Trophoblast cell (in vitro differentiated cells and primary cell): ENCODE measurements around the gene TXNL4A.
A peak's percentile ranks its signal among the peaks of the same experiment; 100 is the strongest.

ENCODE experiments used
- DNase-seq, 2 donors: peaks; one replicate each; pipeline ENCODE4 v3.0.0-alpha.2; 2016
- H2AFZ ChIP-seq: 2 replicates; pipeline ENCODE4 v1.6.1; 2013; ENCODE audit warnings: low read length, moderate library complexity, mild to moderate bottlenecking; ENCODE audit not compliant: insufficient read depth, poor library complexity
- H2AK5ac ChIP-seq: 2 replicates; pipeline ENCODE4 v1.6.1; 2013; ENCODE audit warnings: mild to moderate bottlenecking, low read length
- H2BK120ac ChIP-seq: 2 replicates; pipeline ENCODE4 v1.6.1; 2013; ENCODE audit warnings: low read length, mild to moderate bottlenecking, moderate library complexity; ENCODE audit not compliant: insufficient read depth, poor library complexity
- H2BK12ac ChIP-seq: 2 replicates; pipeline ENCODE4 v1.6.1; 2013; ENCODE audit warnings: mild to moderate bottlenecking, low read length, moderate library complexity
- H2BK5ac ChIP-seq: 2 replicates; pipeline ENCODE4 v1.6.1; 2013; ENCODE audit warnings: low read length, low read depth, moderate library complexity, mild to moderate bottlenecking; ENCODE audit not compliant: poor library complexity
- H3K14ac ChIP-seq: 2 replicates; pipeline ENCODE4 v1.6.1; 2013; ENCODE audit warnings: mild to moderate bottlenecking, low read length
- H3K18ac ChIP-seq: 2 replicates; pipeline ENCODE4 v1.6.1; 2013; ENCODE audit warnings: mild to moderate bottlenecking, low read length
- H3K23ac ChIP-seq: 2 replicates; pipeline ENCODE4 v1.6.1; 2013; ENCODE audit warnings: low read length
- H3K27ac ChIP-seq: 2 replicates; pipeline ENCODE4 v1.5.1; 2013; ENCODE audit warnings: low read depth, mild to moderate bottlenecking, inconsistent platforms, low read length, moderate library complexity
- H3K27me3 ChIP-seq: 2 replicates; pipeline ENCODE4 v1.6.1; 2013; ENCODE audit warnings: inconsistent platforms, mild to moderate bottlenecking, low read length, moderate library complexity; ENCODE audit not compliant: insufficient read depth
- H3K36me3 ChIP-seq, 2 experiments: 1 replicate in 1 of 2; 2 replicates in 1 of 2; pipeline ENCODE4 v1.6.1; 2013; ENCODE audit warnings: low read length in 2 of 2, mild to moderate bottlenecking in 2 of 2, moderate library complexity in 1 of 2; ENCODE audit not compliant: insufficient read depth in 2 of 2, control insufficient read depth in 1 of 2
- H3K4ac ChIP-seq: 2 replicates; pipeline ENCODE4 v1.6.1; 2013; ENCODE audit warnings: low read depth, mild to moderate bottlenecking, low read length, moderate library complexity
- H3K4me1 ChIP-seq, 2 experiments: 1 replicate in 1 of 2; 2 replicates in 1 of 2; pipeline ENCODE4 v1.6.1; 2013; ENCODE audit warnings: low read length in 2 of 2, mild to moderate bottlenecking in 2 of 2, moderate library complexity in 1 of 2; ENCODE audit not compliant: insufficient read depth in 2 of 2, control insufficient read depth in 1 of 2
- H3K4me2 ChIP-seq: 2 replicates; pipeline ENCODE4 v1.6.1; 2013; ENCODE audit warnings: inconsistent platforms, mild to moderate bottlenecking, low read length, moderate library complexity
- H3K4me3 ChIP-seq: 2 replicates; pipeline ENCODE4 v1.5.1; 2013; ENCODE audit warnings: mild to moderate bottlenecking, low read depth, low read length, inconsistent platforms
- H3K79me1 ChIP-seq: one replicate; pipeline ENCODE4 v1.6.1; 2013; ENCODE audit warnings: low read length
- H3K79me2 ChIP-seq: 2 replicates; pipeline ENCODE4 v1.6.1; 2013; ENCODE audit warnings: low read length, mild to moderate bottlenecking; ENCODE audit not compliant: control insufficient read depth, insufficient read depth, poor library complexity
- H3K9ac ChIP-seq: 2 replicates; pipeline ENCODE4 v1.6.1; 2013; ENCODE audit warnings: mild to moderate bottlenecking, low read length
- H3K9me3 ChIP-seq: 2 replicates; pipeline ENCODE4 v1.6.1; 2013; ENCODE audit warnings: low read depth, mild to moderate bottlenecking, control low read depth, inconsistent platforms, low read length; ENCODE audit not compliant: insufficient read depth
- H4K12ac ChIP-seq: 2 replicates; pipeline ENCODE4 v1.6.1; 2013; ENCODE audit warnings: low read depth, mild to moderate bottlenecking, low read length, moderate library complexity
- H4K8ac ChIP-seq: 2 replicates; pipeline ENCODE4 v1.6.1; 2013; ENCODE audit warnings: low read depth, mild to moderate bottlenecking, low read length, moderate library complexity
- H4K91ac ChIP-seq: one replicate; pipeline ENCODE4 v1.6.1; 2013; ENCODE audit warnings: low read depth, mild to moderate bottlenecking, low read length, moderate library complexity
- WGBS: extraction: QIAGEN DNeasy Blood & Tissue Kit; methylation state at CpG from one replicate; pipeline ENCODE4 v1.1.7; 2013; ENCODE audit warnings: missing lambda C conversion rate; ENCODE audit not compliant: insufficient read length, insufficient coverage; ENCODE audit errors: extremely low coverage; 5-methylcytosine and 5-hydroxymethylcytosine counted together

Gene TXNL4A

DNA sequence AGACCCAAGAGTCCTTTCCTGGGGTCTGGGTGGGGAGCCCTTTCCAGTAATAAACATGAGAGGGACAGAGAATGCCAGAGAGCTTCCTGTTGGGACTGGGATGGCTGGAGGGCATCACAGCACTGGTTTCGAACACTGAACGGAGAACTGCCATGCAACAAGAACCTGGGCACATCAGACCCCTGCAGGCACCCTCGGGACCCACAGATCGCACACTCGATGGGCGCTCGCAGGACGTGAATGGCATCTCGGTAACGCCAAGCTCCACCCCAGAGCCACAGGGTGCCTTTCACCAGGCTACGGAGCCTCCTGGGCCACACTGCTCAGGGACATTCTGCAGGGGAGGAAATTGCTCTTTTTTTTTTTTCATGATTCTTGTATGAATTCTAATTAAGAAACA is 62.1 kb downstream of the TXNL4A start:
- WGBS: no CpG with 5 or more reads among the region's 11 CpGs
- Histone ChIP-seq H3K27ac (no peak overlapping the region), H3K4me2 (no peak overlapping the region), H3K9ac (no peak overlapping the region), H2BK12ac (no peak overlapping the region), H4K8ac (peak overlapping the region; percentile 7), H3K23ac (no peak overlapping the region), H3K79me2 (no peaks in the 10 kb centered on the region), H4K12ac (no peak overlapping the region), H3K4me1 (peaks cover 0 to 2% of the 10 kb centered on the region in 2 experiments), H2AFZ (no peak overlapping the region), H3K27me3 (no peaks in the 10 kb centered on the region), H2BK120ac (no peak overlapping the region), H3K14ac (no peak overlapping the region), H2AK5ac (no peak overlapping the region), H2BK5ac (no peak overlapping the region), H4K91ac (no peak overlapping the region), H3K9me3 (peaks cover 7% of the 10 kb centered on the region), H3K36me3 (peaks cover 5 to 15% of the 10 kb centered on the region in 2 experiments), H3K79me1 (no peaks in the 10 kb centered on the region), H3K4ac (no peak overlapping the region), H3K18ac (no peak overlapping the region), H3K4me3 (no peak overlapping the region)
- DNase-seq: no peak

DNA sequence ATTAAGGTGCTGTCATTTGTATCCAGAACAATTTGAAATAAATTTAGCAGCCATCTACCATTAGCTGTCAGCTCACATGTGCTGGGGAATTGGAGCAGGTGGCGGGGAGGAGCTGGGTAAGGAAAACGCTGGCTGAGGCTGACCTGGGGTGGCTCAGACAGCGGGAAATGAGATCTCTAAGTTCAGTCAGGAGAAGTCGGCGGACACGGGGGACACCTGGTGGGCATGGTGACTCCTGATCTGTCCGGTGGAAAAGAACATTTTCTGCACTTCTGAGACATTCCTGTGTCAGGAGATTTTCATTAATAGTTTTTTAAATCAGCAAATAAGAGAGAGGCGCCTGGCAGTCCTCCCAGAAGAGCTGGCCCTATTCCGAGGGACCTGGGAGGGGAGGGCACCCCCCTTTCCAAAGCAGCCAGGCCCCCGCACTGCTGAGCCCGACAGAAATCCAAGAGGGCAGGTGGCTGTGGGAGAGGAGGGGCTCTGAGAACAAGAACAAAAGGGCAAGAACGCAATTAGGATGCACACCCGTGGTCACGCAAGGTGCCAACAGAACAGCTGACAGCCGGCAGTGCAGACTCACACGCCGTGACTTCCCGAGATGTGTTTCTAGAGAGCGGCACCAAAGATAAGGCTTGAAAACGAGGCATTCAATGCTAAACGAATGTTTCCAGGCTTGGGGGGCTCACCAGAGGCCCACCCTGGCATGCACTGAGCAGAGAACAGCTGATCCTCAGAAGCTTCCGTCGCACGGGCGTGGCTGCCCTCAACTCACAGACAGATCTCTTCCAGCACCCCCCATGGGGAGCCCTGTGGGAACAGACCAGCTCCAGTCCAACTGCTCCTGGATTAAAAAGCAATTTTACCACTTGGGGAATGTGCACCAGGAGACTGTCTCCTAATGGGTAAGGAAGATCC is 63.3 kb downstream of the TXNL4A start:
- Histone ChIP-seq H3K4me3 (no peak overlapping the region), H3K4me1 (peaks cover 0 to 2% of the 10 kb centered on the region in 2 experiments), H3K4me2 (no peak overlapping the region), H3K9me3 (peaks cover 8% of the 10 kb centered on the region), H3K27me3 (no peaks in the 10 kb centered on the region), H4K12ac (no peak overlapping the region), H3K9ac (no peak overlapping the region), H2BK5ac (no peak overlapping the region), H3K79me2 (no peaks in the 10 kb centered on the region), H4K91ac (no peak overlapping the region), H3K36me3 (peaks cover 5 to 15% of the 10 kb centered on the region in 2 experiments), H3K4ac (no peak overlapping the region), H2AFZ (no peak overlapping the region), H4K8ac (no peak overlapping the region), H2BK12ac (no peak overlapping the region), H2BK120ac (no peak overlapping the region), H2AK5ac (no peak overlapping the region), H3K79me1 (no peaks in the 10 kb centered on the region), H3K14ac (no peak overlapping the region), H3K27ac (no peak overlapping the region), H3K23ac (no peak overlapping the region), H3K18ac (no peak overlapping the region)
- DNase-seq: no peak
- WGBS: no CpG with 5 or more reads among the region's 25 CpGs

- Histone ChIP-seq H3K23ac (no peak overlapping the region), H3K9me3 (peaks cover 11% of the 10 kb centered on the region), H4K8ac (no peak overlapping the region), H2BK12ac (no peak overlapping the region), H3K27ac (no peak overlapping the region), H4K91ac (no peak overlapping the region), H3K27me3 (no peaks in the 10 kb centered on the region), H3K4me3 (no peak overlapping the region), H2BK120ac (no peak overlapping the region), H3K9ac (no peak overlapping the region), H3K4me1 (peaks cover 0 to 2% of the 10 kb centered on the region in 2 experiments), H2AK5ac (no peak overlapping the region), H3K4me2 (no peak overlapping the region), H3K79me2 (no peaks in the 10 kb centered on the region), H2BK5ac (no peak overlapping the region), H3K79me1 (no peaks in the 10 kb centered on the region), H4K12ac (no peak overlapping the region), H2AFZ (no peak overlapping the region), H3K18ac (peak overlapping the region; percentile 51), H3K14ac (no peak overlapping the region), H3K36me3 (peaks cover 8 to 17% of the 10 kb centered on the region in 2 experiments), H3K4ac (no peak overlapping the region)
- WGBS: no CpG with 5 or more reads among the region's 26 CpGs
- DNase-seq: no peak
Measured at GRCh38 chr18:79923896-79924585, 64.3 kb downstream of the TXNL4A start.

DNA sequence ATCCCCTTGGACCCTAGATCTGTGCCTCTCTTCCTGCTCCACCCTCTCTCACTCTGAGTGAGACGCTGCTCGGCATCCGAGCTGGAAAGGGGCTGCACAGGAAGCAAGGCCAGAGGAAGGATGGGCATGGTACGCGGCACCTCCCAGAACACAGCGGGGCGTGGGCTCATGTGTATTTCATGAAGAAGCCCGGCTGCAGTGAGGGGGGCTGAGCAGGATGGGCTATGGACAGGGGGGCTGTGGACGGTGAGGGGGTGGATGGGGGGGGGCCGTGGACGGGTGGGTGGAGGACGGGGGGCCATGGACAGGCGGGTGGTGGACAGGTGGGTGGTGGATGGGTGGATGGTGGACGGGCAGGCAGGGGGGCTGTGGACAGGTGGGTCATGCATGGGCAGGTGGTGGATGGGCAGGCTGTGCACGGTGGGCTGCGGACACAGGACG is 65.4 kb downstream of the TXNL4A start:
- no peak overlapping the region for H4K12ac ChIP-seq
- no peak overlapping the region for H4K91ac ChIP-seq
- peaks cover 12% of the 10 kb centered on the region for H3K9me3 ChIP-seq
- no peak overlapping the region for H4K8ac ChIP-seq
- no peak overlapping the region for H3K14ac ChIP-seq
- no peak overlapping the region for H2AFZ ChIP-seq
- H2AK5ac ChIP-seq: no peak overlapping the region
- DNase-seq: no peak
- no peak overlapping the region for H3K18ac ChIP-seq
- H3K36me3 ChIP-seq: peaks cover 14 to 23% of the 10 kb centered on the region in 2 experiments
- H3K4me3 ChIP-seq: no peak overlapping the region
- no peaks in the 10 kb centered on the region for H3K79me2 ChIP-seq
- H3K27me3 ChIP-seq: no peaks in the 10 kb centered on the region
- no peak overlapping the region for H3K23ac ChIP-seq
- H3K4me1 ChIP-seq: peaks cover 0 to 2% of the 10 kb centered on the region in 2 experiments
- H2BK120ac ChIP-seq: no peak overlapping the region
- H3K4ac ChIP-seq: no peak overlapping the region
- H3K79me1 ChIP-seq: no peaks in the 10 kb centered on the region
- WGBS: no CpG with 5 or more reads among the region's 17 CpGs
- H3K9ac ChIP-seq: no peak overlapping the region
- H3K4me2 ChIP-seq: no peak overlapping the region
- no peak overlapping the region for H2BK12ac ChIP-seq
- no peak overlapping the region for H2BK5ac ChIP-seq
- H3K27ac ChIP-seq: no peak overlapping the region
